Natural killer cell (primary cell): ENCODE data around the gene COL5A1. TPM values are rescaled to one million over a fixed set of nuclear protein-coding genes. Genes with fewer than 3 reads are reported as not detected.

ENCODE experiments used
- ATAC-seq, 3 donors: fragments of 150-1000 bp in 2 of 3; fragments of 200-7000 bp in 1 of 3; cut with Tn5 transposase; 1 replicate in 1 of 3; 2 replicates in 2 of 3; pipeline ENCODE4 v1.10.0; 2021; ENCODE audit warnings: mild to moderate bottlenecking in 2 of 3, moderate library complexity in 2 of 3
- DNase-seq, 2 donors: peaks; one replicate each; pipeline versions ENCODE4 v3.0.0 to v3.0.0-alpha.2; 2013 to 2021; ENCODE audit warnings: mixed read lengths in 1 of 2
- H3K27ac ChIP-seq: one replicate; pipeline ENCODE4 v1.5.1; 2013; ENCODE audit warnings: mild to moderate bottlenecking, low read length
- H3K27me3 ChIP-seq: one replicate; pipeline ENCODE4 v1.6.1; 2013; ENCODE audit warnings: low read length; ENCODE audit not compliant: control insufficient read depth, insufficient read depth
- H3K36me3 ChIP-seq: one replicate; pipeline ENCODE4 v1.6.1; 2013; ENCODE audit warnings: low read length; ENCODE audit not compliant: control insufficient read depth, insufficient read depth
- H3K4me1 ChIP-seq: one replicate; pipeline ENCODE4 v1.6.1; 2013; ENCODE audit warnings: low read length; ENCODE audit not compliant: control insufficient read depth, insufficient read depth
- H3K4me3 ChIP-seq: one replicate; pipeline ENCODE4 v1.5.1; 2013; ENCODE audit warnings: low read length
- H3K9me3 ChIP-seq: one replicate; pipeline ENCODE4 v1.6.1; 2013; ENCODE audit warnings: low read length; ENCODE audit not compliant: control insufficient read depth, insufficient read depth
- H3K27ac Mint-ChIP-seq, 2 donors: one replicate each; pipeline ENCODE4 v1.8.0; 2022; ENCODE audit warnings: mild to moderate bottlenecking in 2 of 2, mixed read lengths in 2 of 2, moderate library complexity in 1 of 2
- H3K27me3 Mint-ChIP-seq, 2 donors: one replicate each; pipeline ENCODE4 v1.8.0; 2022; ENCODE audit warnings: low read depth in 2 of 2, mixed read lengths in 2 of 2
- H3K36me3 Mint-ChIP-seq: one replicate; pipeline ENCODE4 v1.8.0; 2022; ENCODE audit warnings: mixed read lengths
- H3K4me1 Mint-ChIP-seq, 2 donors: one replicate each; pipeline ENCODE4 v1.8.0; 2022; ENCODE audit warnings: mixed read lengths in 2 of 2
- H3K4me3 Mint-ChIP-seq: one replicate; pipeline ENCODE4 v1.8.0; 2022; ENCODE audit warnings: mild to moderate bottlenecking, moderate library complexity, mixed read lengths
- H3K9me3 Mint-ChIP-seq, 2 donors: one replicate each; pipeline ENCODE4 v1.8.0; 2022; ENCODE audit warnings: mixed read lengths in 2 of 2
- WGBS: methylation state at CpG from one replicate; pipeline ENCODE4 v1.1.7; 2013; ENCODE audit warnings: missing lambda C conversion rate; ENCODE audit not compliant: insufficient coverage; 5-methylcytosine and 5-hydroxymethylcytosine counted together
- intact Hi-C: fragments of 100-400 bp; cut with micrococcal nuclease; formaldehyde crosslinking; loops from one replicate; pipeline ENCODE4 v1.14.2; 2022
- total RNA-seq, 4 donors: library from RNA; stranded (reverse); fragments of 120-200 nt in 1 of 4; gene quantifications; one replicate each; pipeline versions ENCODE4 v1.2.3 to v1.2.4, GENCODE V29; 2013 to 2022
- TF ChIP-seq, protein P1 (sequence below): fragments of 200-600 bp; IDR thresholded peaks from one replicate; pipeline ENCODE4 v1.8.0; 2022; ENCODE audit warnings: antibody characterized with exemption

Gene COL5A1
- total RNA-seq, 3 donors from 2014 or later (not counting 1 experiment from before 2014, with no cell fraction given) = 0.11 to 0.28 (median 0.23) TPM

DNA sequence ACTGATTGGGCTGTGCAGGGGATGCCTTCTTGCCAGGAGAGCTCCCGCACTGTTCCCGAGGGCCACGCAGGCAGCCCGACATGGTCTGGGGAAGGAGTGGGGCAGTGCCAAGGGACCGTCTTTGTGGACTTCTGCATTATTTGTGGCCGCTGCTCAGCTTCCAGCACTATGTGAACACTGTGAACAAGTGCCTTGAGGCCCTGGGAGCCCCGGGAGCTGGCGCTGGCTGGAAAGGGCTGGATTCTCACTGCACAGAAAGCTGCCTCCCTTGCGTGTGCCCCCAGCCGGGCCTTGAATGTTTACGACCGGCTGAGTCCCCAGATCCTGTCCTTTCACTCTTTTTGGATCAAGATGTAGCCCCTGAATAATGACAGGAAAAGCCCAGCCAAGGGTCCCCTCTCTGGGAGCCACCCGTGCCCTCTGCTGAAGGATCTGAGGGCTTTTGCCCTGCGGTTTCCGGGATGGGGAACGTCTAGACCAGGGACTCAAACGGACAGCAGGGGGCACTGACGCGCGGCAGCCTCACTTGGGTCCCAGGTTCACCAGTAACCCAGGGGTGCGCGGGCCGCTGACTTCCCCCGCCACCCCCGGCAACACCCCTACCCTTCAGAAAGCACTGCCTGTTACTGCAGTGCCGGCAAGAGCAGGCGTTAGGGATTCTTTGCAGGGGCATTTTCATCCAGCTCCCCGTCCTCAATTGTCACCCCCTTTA lies 140.1 kb downstream of the COL5A1 start:
- Mint-ChIP-seq H3K4me3 (no peak overlapping the region), H3K27me3 (no peaks in the 10 kb centered on the region), H3K4me1 (no peaks in the 10 kb centered on the region), H3K9me3 (no peaks in the 10 kb centered on the region), H3K36me3 (no peaks in the 10 kb centered on the region), H3K27ac (no peak overlapping the region)
- Histone ChIP-seq H3K27me3 (no peaks in the 10 kb centered on the region), H3K4me3 (no peak overlapping the region), H3K27ac (no peak overlapping the region), H3K9me3 (no peaks in the 10 kb centered on the region), H3K36me3 (no peaks in the 10 kb centered on the region), H3K4me1 (no peaks in the 10 kb centered on the region)
- intact Hi-C loops = no loop called here
- 78% methylated on average over 28 of the region's 28 CpGs for WGBS
- no peak for DNase-seq
- TF ChIP-seq, protein P1, sequence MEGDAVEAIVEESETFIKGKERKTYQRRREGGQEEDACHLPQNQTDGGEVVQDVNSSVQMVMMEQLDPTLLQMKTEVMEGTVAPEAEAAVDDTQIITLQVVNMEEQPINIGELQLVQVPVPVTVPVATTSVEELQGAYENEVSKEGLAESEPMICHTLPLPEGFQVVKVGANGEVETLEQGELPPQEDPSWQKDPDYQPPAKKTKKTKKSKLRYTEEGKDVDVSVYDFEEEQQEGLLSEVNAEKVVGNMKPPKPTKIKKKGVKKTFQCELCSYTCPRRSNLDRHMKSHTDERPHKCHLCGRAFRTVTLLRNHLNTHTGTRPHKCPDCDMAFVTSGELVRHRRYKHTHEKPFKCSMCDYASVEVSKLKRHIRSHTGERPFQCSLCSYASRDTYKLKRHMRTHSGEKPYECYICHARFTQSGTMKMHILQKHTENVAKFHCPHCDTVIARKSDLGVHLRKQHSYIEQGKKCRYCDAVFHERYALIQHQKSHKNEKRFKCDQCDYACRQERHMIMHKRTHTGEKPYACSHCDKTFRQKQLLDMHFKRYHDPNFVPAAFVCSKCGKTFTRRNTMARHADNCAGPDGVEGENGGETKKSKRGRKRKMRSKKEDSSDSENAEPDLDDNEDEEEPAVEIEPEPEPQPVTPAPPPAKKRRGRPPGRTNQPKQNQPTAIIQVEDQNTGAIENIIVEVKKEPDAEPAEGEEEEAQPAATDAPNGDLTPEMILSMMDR = no peak
- no peak for ATAC-seq

DNA sequence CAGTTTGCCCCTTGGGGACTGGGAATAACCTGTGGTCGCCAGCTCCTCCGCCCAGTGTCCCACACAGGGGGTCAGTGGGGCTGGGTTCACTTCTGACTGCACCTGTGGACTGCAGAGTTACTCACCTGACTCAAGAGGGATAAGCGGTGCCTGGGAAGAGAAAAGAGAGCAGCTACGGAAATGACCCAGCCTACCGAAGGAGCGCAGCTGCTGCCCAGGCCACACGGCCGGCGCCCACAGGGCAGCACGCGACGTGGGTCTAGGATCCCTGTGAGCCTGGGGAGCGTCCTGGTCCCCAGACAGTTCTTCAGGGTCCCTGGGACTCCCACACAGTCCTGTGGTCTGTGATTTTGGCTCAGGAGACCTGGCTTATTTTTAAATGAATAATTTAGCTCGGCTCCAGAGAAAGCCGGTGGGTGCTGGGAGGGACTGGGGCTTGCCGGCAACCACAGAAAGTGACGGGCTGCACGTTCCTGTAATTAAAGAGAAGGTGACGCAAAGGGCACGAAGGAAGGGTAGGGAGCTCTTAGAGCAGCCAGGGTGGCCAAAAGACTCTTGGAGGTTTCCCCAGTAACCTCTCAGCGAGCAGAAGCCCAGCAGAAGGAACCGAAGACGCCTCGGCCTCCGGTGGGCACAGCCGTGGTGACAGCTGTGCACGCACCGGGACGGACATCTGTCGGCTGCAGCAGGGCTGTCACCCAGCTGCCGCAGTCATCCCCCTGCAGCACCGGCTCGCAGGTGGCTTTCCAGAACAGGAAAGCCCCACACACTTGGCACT lies 141.5 kb downstream of the COL5A1 start:
- Histone ChIP-seq H3K9me3 (no peaks in the 10 kb centered on the region), H3K36me3 (no peaks in the 10 kb centered on the region), H3K4me3 (no peak overlapping the region), H3K27ac (no peak overlapping the region), H3K4me1 (no peaks in the 10 kb centered on the region), H3K27me3 (no peaks in the 10 kb centered on the region)
- Mint-ChIP-seq H3K36me3 (no peaks in the 10 kb centered on the region), H3K4me1 (no peaks in the 10 kb centered on the region), H3K9me3 (no peaks in the 10 kb centered on the region), H3K27me3 (no peaks in the 10 kb centered on the region), H3K4me3 (no peak overlapping the region), H3K27ac (no peak overlapping the region)
- DNase-seq (no peak), ATAC-seq (no peak)
- 53% methylated on average over 33 of the region's 33 CpGs for WGBS
- intact Hi-C loops = no loop called here
- TF ChIP-seq, protein P1 = no peak

DNA sequence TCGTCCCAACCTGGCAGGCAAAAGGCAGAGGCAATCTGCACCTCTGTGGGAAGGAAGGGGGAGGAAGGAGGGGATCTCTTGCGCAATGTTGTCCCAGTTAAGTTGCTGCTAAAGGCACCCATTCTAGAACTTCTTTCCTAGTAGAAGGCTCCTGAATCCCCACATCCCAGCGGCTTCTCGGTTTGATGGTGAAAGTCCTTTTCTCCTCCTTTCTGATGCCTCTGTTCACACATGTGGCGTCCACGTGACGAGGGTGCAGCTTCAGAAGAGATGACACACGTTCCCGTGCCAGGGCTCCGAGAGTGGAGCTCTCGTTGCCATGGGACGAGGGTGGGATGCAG lies 142.1 kb downstream of the COL5A1 start:
- Mint-ChIP-seq H3K27me3 (no peaks in the 10 kb centered on the region), H3K36me3 (no peaks in the 10 kb centered on the region), H3K27ac (no peak overlapping the region), H3K4me1 (no peaks in the 10 kb centered on the region), H3K4me3 (no peak overlapping the region), H3K9me3 (no peaks in the 10 kb centered on the region)
- Histone ChIP-seq H3K27me3 (no peaks in the 10 kb centered on the region), H3K27ac (no peak overlapping the region), H3K9me3 (no peaks in the 10 kb centered on the region), H3K36me3 (no peaks in the 10 kb centered on the region), H3K4me3 (no peak overlapping the region), H3K4me1 (no peaks in the 10 kb centered on the region)
- TF ChIP-seq, protein P1 = no peak
- WGBS = 89% methylated on average over 10 of the region's 12 CpGs
- intact Hi-C loops = no loop called here
- DNase-seq (no peak), ATAC-seq (no peak)
